Measurements from ENCODE around the gene COL27A1. TPM values are rescaled to one million over a fixed set of nuclear protein-coding genes. Genes with fewer than 3 reads are reported as not detected.

The COL27A1 gene
- total and polyA plus RNA-seq, 9 of the 15 experiments (the other 6 are each of a cell fraction or from before 2014, with no cell fraction given), result 0.07 TPM; not detected in 8

DNA sequence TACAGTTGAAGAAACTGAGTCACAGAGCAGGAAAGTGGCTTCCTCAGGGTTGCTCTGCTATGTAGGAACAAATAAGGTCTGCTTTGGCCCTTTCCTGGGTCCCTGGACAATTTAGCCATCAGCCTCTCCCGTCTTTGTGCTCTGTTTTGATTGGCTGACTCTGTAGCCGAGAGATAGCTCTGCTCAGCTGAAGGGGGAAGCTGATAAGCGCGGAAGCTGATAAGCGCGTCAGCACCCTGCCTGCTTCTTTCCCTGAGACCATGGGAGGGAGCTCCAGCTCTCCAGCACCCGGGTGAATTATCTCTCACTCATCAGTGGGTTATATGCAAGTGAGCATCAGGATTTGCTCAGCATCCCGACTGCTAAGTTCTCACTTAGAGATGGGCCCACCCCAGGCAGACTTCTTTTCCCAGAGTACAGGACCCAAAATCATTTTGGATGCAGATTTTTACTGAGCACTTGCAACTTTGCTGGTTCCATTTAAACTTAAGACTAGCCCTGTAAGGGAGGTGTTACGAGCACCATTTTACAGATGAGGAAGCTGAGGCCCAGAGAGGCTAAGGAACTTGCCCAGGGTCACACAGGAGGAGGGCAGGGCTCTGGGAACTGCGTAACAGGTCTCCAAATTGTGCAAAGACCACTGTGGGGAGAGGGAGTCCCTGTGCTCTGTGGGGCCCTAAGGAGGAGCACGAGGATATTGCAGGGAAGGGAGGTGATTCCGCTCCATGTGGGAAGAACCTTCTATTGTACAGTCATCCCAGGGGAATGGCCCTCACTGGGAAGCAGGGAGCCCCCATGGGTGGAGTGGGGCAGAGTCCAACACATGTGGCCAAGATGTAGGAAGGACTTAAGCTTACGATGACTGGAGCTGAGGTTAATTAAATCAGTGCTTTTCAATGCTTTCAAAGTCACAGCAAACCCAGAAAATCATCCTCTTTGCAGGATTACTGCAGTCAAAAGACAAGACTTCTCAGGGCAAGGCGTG lies 83.8 kb downstream of the COL27A1 start (continued):
- TF ChIP-seq TBP (optimal IDR thresholded peaks at IDR 0.05; ENCODE audit: low read depth, low read length), result no peak
- TF ChIP-seq MYC (IDR thresholded peaks at IDR 0.05; ENCODE audit: low read depth, low read length), result 0 out of 2 replicates have a peak, but pooled peaks have one; percentile 22
- TF ChIP-seq MYC (CRISPR knock-in tag; IDR thresholded peaks at IDR 0.05; ENCODE audit: borderline replicate concordance, low read depth), result no peak
- peak; percentile 93 for TF ChIP-seq TEAD4 (IDR thresholded peaks at IDR 0.05; ENCODE audit: low read length)
- TF ChIP-seq TEAD4 (CRISPR knock-in tag; IDR thresholded peaks at IDR 0.05; ENCODE audit: borderline replicate concordance), result no peak
- TF ChIP-seq, protein P1, sequence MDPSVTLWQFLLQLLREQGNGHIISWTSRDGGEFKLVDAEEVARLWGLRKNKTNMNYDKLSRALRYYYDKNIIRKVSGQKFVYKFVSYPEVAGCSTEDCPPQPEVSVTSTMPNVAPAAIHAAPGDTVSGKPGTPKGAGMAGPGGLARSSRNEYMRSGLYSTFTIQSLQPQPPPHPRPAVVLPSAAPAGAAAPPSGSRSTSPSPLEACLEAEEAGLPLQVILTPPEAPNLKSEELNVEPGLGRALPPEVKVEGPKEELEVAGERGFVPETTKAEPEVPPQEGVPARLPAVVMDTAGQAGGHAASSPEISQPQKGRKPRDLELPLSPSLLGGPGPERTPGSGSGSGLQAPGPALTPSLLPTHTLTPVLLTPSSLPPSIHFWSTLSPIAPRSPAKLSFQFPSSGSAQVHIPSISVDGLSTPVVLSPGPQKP (CRISPR knock-in tag; IDR thresholded peaks at IDR 0.05), result no peak
- TF ChIP-seq BRD9 (IDR thresholded peaks at IDR 0.05; ENCODE audit: low read depth, partially characterized antibody), result no peak
- no peak for TF ChIP-seq E2F3 (CRISPR knock-in tag; IDR thresholded peaks at IDR 0.05)
- no peak for TF ChIP-seq PRPF4 (IDR thresholded peaks at IDR 0.05; ENCODE audit: insufficient read depth, low read depth, low read length, poor library complexity, severe bottlenecking)
- TF ChIP-seq, protein P2, sequence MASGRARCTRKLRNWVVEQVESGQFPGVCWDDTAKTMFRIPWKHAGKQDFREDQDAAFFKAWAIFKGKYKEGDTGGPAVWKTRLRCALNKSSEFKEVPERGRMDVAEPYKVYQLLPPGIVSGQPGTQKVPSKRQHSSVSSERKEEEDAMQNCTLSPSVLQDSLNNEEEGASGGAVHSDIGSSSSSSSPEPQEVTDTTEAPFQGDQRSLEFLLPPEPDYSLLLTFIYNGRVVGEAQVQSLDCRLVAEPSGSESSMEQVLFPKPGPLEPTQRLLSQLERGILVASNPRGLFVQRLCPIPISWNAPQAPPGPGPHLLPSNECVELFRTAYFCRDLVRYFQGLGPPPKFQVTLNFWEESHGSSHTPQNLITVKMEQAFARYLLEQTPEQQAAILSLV (tag; IDR thresholded peaks at IDR 0.05), result no peak
- TF ChIP-seq THRAP3 (IDR thresholded peaks at IDR 0.05; ENCODE audit: borderline replicate concordance), result no peak
- TF ChIP-seq HDAC6 (IDR thresholded peaks at IDR 0.05; ENCODE audit: low read depth, low read length), result no peak
- no peak for TF ChIP-seq NFXL1 (CRISPR knock-in tag; IDR thresholded peaks at IDR 0.05)
- peak; percentile 91 for TF ChIP-seq CREM (IDR thresholded peaks at IDR 0.05; ENCODE audit: low read depth)
- no peak for TF ChIP-seq NCOA4 (IDR thresholded peaks at IDR 0.05; ENCODE audit: partially characterized antibody)
- TF ChIP-seq, protein P3, sequence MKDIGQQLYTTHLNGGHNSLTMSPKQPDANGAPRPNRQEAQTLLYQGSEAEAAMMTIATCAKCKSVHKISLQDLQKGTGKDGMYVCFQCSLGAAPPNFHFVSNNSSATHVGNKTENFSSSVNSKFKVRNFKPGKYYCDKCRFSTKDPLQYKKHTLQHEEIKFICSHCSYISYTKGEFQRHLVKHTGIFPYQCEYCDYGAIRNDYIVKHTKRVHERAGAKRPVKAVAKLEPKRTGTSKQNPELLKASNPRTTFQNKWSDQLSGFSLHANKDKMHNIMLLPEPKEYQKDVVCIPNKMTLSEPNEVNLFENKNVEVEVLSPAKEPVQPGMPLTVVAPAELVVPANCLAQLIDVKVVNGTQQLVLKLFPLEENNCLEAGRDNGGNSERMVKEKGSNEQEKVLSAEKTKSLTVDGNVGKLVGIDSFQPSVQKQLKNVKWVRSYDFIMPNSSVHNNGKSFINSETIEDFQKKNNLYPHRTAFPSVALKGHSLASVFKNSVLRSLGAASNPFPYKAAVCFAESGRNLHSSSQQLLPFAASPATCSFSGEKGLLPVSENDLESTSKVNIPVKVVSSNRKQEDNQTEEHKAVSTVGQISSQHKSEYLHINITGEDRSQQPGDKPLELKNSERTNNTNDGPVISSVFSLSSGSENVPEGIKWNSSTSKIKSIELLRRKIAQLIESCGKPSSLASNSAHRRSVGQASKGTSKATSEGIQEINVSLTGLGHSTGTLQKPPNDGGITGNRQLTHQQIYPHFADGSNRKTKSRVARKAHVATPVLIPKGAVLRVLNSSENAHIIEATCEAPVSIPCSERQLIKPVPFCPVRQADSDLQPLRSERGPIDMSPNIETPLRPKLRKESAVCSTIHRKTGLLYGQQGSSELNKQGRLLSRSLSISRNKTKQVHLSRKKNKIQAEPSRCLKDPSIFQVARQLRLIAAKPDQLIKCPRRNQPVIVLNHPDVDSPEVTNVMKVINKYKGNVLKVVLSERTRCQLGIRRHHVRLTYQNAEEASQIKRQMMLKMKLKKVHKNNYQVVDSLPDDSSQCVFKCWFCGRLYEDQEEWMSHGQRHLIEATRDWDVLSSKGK (CRISPR knock-in tag; IDR thresholded peaks at IDR 0.05), result no peak
- no peak for TF ChIP-seq KLF1 (tag; IDR thresholded peaks at IDR 0.05)
- no peak for TF ChIP-seq SNRNP70 (optimal IDR thresholded peaks at IDR 0.05; ENCODE audit: low read depth, low read length)
- no peak for TF ChIP-seq FOXA3 (CRISPR knock-in tag; conservative IDR thresholded peaks at IDR 0.05 in 1 of 2, IDR thresholded peaks at IDR 0.05 in 1 of 2)
- no peak for TF ChIP-seq SIN3B (IDR thresholded peaks at IDR 0.05; ENCODE audit: low read depth)
- TF ChIP-seq ZNF174 (CRISPR knock-in tag; IDR thresholded peaks at IDR 0.05), result no peak
- no peak for TF ChIP-seq SETDB1 (IDR thresholded peaks at IDR 0.05; ENCODE audit: low read length)
- no peak for TF ChIP-seq POLR3A (IDR thresholded peaks at IDR 0.05; ENCODE audit: borderline replicate concordance, extremely low read depth, insufficient read depth, insufficient read length)
- no peak for TF ChIP-seq CBX5 (IDR thresholded peaks at IDR 0.05; ENCODE audit: borderline replicate concordance, low read depth)

All from K562 (cell line).